Colonic mucosa (tissue), 4 donors: ENCODE results near the gene KCTD5. TPM values are rescaled to one million over a fixed set of nuclear protein-coding genes. Genes with fewer than 3 reads are reported as not detected.
"Not testable (repeated sequence)": the region's sequence is repeated elsewhere in the genome, so short reads cannot be mapped to it uniquely, and the experiment has no call there.

Source experiments
- DNase-seq: peaks from one replicate; pipeline ENCODE4 v3.0.0-alpha.2; 2020
- H3K27ac ChIP-seq: fragments of 200-600 bp; one replicate; pipeline ENCODE4 v1.8.0; 2021
- H3K27me3 ChIP-seq: fragments of 200-600 bp; one replicate; pipeline ENCODE4 v1.8.0; 2021
- H3K36me3 ChIP-seq: fragments of 200-600 bp; one replicate; pipeline ENCODE4 v1.8.0; 2021
- H3K4me1 ChIP-seq: fragments of 200-600 bp; one replicate; pipeline ENCODE4 v1.8.0; 2021; ENCODE audit warnings: mild to moderate bottlenecking
- H3K4me3 ChIP-seq: fragments of 200-600 bp; one replicate; pipeline ENCODE4 v1.8.0; 2021
- H3K9ac ChIP-seq, 2 donors: one replicate each; pipeline ENCODE4 v1.7.0; 2013; ENCODE audit warnings: control low read depth in 2 of 2, low read depth in 2 of 2, low read length in 2 of 2
- H3K9me3 ChIP-seq: fragments of 200-600 bp; one replicate; pipeline ENCODE4 v1.8.0; 2021
- CTCF ChIP-seq: fragments of 200-600 bp; IDR thresholded peaks from one replicate; pipeline ENCODE4 v1.8.0; 2022; ENCODE audit warnings: antibody characterized with exemption, mild to moderate bottlenecking
- intact Hi-C: fragments of 100-400 bp; cut with DNase I; formaldehyde crosslinking; loops from one replicate; pipeline ENCODE4 v1.14.1; 2022
- total RNA-seq, 2 donors: library from RNA; stranded (reverse); fragmentation: NEBNext Ultra II Directional in 1 of 2; extraction: Animal tissue kit (Norgen Biotek cat#: 25700) in 1 of 2; gene quantifications; one replicate each; pipeline ENCODE4 v1.2.1, GENCODE V29; 2021
- donor health status: healthy.
- donor health status: DM: no; HTN: no; CAD: no.
- donor health status: DM: no; HTN: no; CAD: no.

KCTD5 gene
- total RNA-seq, 2 donors from 2014 or later = 45.2 to 88.3 TPM

GRCh38 chr16:2656985-2657384 lies 25.3 kb upstream of the KCTD5 start:
- Histone ChIP-seq H3K4me3 (no peak overlapping the region), H3K27ac (no peak overlapping the region), H3K4me1 (no peaks in the 10 kb centered on the region), H3K9ac (no peak overlapping the region), H3K9me3 (no peaks in the 10 kb centered on the region), H3K27me3 (no peaks in the 10 kb centered on the region), H3K36me3 (no peaks in the 10 kb centered on the region)
- intact Hi-C loops = no loop called here
- no peak for DNase-seq
- no peak for TF ChIP-seq CTCF

- H3K27ac ChIP-seq, intact Hi-C loops: not testable (repeated sequence)
Observed at GRCh38 chr16:2657803-2658202, 24.5 kb upstream of the KCTD5 start.

GRCh38 chr16:2659560-2659959 lies 22.8 kb upstream of the KCTD5 start:
- H3K4me3 ChIP-seq, H3K27ac ChIP-seq, H3K27me3 ChIP-seq, H3K4me1 ChIP-seq, intact Hi-C loops, H3K9me3 ChIP-seq, H3K36me3 ChIP-seq, H3K9ac ChIP-seq: not testable (repeated sequence)
- peak; percentile 65 for DNase-seq

More at GRCh38 chr16:2657803-2658202, 24.5 kb upstream of the KCTD5 start:
- not testable (repeated sequence) for DNase-seq, H3K9ac ChIP-seq, H3K9me3 ChIP-seq, H3K4me1 ChIP-seq, H3K4me3 ChIP-seq, H3K27me3 ChIP-seq, H3K36me3 ChIP-seq

GRCh38 chr16:2660014-2660662 lies 22.2 kb upstream of the KCTD5 start:
- H3K27me3 ChIP-seq, H3K4me3 ChIP-seq, DNase-seq, H3K36me3 ChIP-seq, H3K9ac ChIP-seq, H3K4me1 ChIP-seq, H3K9me3 ChIP-seq, H3K27ac ChIP-seq, intact Hi-C loops: not testable (repeated sequence)

- H3K9ac ChIP-seq, H3K4me3 ChIP-seq, H3K36me3 ChIP-seq, H3K9me3 ChIP-seq, intact Hi-C loops, H3K27ac ChIP-seq, H3K4me1 ChIP-seq, H3K27me3 ChIP-seq: not testable (repeated sequence)
- TF ChIP-seq CTCF = peak; percentile 46
- peak; percentile 50 for DNase-seq
Observed at GRCh38 chr16:2660755-2661373, 21.5 kb upstream of the KCTD5 start.

GRCh38 chr16:2663553-2664546 lies 18.5 kb upstream of the KCTD5 start:
- no peaks in the 10 kb centered on the region for H3K4me1 ChIP-seq
- intact Hi-C loops = no loop called here
- peak; percentile 49 for DNase-seq
- H3K4me3 ChIP-seq = no peak overlapping the region
- no peaks in the 10 kb centered on the region for H3K9me3 ChIP-seq
- no peaks in the 10 kb centered on the region for H3K27me3 ChIP-seq
- H3K9ac ChIP-seq = no peak overlapping the region
- H3K36me3 ChIP-seq = peaks cover 5% of the 10 kb centered on the region
- peak overlapping the region; percentile 80 for H3K27ac ChIP-seq
- TF ChIP-seq CTCF = no peak
